AG04450 (cell line): ENCODE measurements around the gene PEX13. TPM values are rescaled to one million over a fixed set of nuclear protein-coding genes. Genes with fewer than 3 reads are reported as not detected.

Experiments used
- CTCF ChIA-PET: fragments of 300-600, 350-600 bp; formaldehyde crosslinking; extraction: SDS; loops from one replicate; lab custom pipeline; 2022; ENCODE audit warnings: antibody characterized with exemption, inconsistent platforms; lab: Charles Lee
- POLR2A ChIA-PET: fragments of 350-600 bp; formaldehyde crosslinking; extraction: SDS; loops from one replicate; lab custom pipeline; 2021; ENCODE audit warnings: antibody characterized with exemption, inconsistent platforms; lab: Yijun Ruan, JAX
- DNase-seq: peaks from one replicate; pipeline ENCODE4 v3.0.0-alpha.2; 2011; ENCODE audit warnings: low read depth, low spot score
- H3K27ac ChIP-seq: one replicate; pipeline ENCODE4 v1.5.1; 2012; ENCODE audit warnings: low read depth, low read length, control low read depth
- H3K27me3 ChIP-seq: one replicate; pipeline ENCODE4 v1.6.0; 2012; ENCODE audit warnings: low read length; ENCODE audit not compliant: control insufficient read depth, insufficient read depth
- H3K4me3 ChIP-seq: 2 replicates; pipeline ENCODE4 v1.5.1; 2011; ENCODE audit warnings: mild to moderate bottlenecking, low read depth, low read length, control low read depth
- H3K9me3 ChIP-seq: 2 replicates; pipeline ENCODE4 v1.5.1; 2012; ENCODE audit warnings: low read length; ENCODE audit not compliant: control insufficient read depth, insufficient read depth
- CTCF ChIP-seq: IDR thresholded peaks from 2 replicates; pipeline ENCODE4 v1.5.1; 2011; ENCODE audit warnings: low read depth, low read length, control low read depth, inconsistent platforms
- polyA plus RNA-seq: library from polyadenylated mRNA; depleted of rRNA; stranded (reverse); fragments of >200 nt; gene quantifications from 2 replicates; pipeline ENCODE4 v1.2.3, GENCODE V29; 2011; rRNA removed
- small RNA-seq: library from RNA; depleted of rRNA; stranded (forward); fragments of <200 nt; gene quantifications from one replicate; pipeline ENCODE3, GENCODE V24; 2012; ENCODE audit warnings: low read depth; ENCODE audit not compliant: insufficient read length

PEX13 gene
- polyA plus RNA-seq, 1 experiment: 27.8 TPM

DNA sequence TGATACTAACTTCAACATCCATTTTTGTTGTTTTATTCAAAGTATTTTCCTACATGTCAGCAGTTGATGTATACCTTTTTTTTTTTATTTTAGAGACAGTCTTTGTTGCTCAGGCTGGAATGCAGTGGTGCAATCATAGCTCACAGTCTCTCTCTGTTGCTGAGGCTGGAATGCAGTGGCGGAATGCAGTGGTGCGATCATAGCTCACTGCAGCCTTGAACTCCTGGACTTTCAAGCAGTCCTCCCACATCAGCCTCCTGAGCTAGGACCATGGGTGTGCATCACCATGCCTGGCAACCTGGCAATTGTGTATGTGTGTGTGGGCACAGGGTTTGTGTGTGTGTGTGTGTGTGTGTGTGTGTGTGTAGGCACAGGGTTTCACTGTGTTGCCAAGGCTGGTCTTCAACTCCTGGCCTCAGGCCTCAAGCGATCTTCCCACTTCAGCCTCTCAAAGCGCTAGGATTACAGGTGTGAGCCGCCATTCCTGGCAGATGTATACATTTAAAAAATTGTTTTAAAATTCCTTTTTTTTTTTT lies 72.9 kb downstream of the PEX13 start:
- H3K4me3 ChIP-seq: no peak overlapping the region
- H3K27ac ChIP-seq: no peak overlapping the region
- TF ChIP-seq CTCF: no peak
- ChIA-PET CTCF (no interaction called here), POLR2A (interaction anchor here (0.7 kb wide), 1 partner anchor 206 kb away, joined by 4 read pairs; no protein-coding TSS in a partner anchor)
- no peaks in the 10 kb centered on the region for H3K9me3 ChIP-seq
- H3K27me3 ChIP-seq: no peaks in the 10 kb centered on the region
- DNase-seq: peak; percentile 7

- Histone ChIP-seq H3K4me3 (no peak overlapping the region), H3K27me3 (no peaks in the 10 kb centered on the region), H3K9me3 (no peaks in the 10 kb centered on the region), H3K27ac (no peak overlapping the region)
- ChIA-PET POLR2A (interaction anchor here (0.6 kb wide), 1 partner anchor 51 kb away, joined by 3 read pairs; no protein-coding TSS in a partner anchor), CTCF (no interaction called here)
- DNase-seq: no peak
- TF ChIP-seq CTCF: no peak
Observed at GRCh38 chr2:61091485-61091884, 74.0 kb downstream of the PEX13 start.

- no peak overlapping the region for H3K4me3 ChIP-seq
- no peak overlapping the region for H3K27ac ChIP-seq
- H3K9me3 ChIP-seq: no peaks in the 10 kb centered on the region
- no peaks in the 10 kb centered on the region for H3K27me3 ChIP-seq
- ChIA-PET POLR2A (no interaction called here), CTCF (no interaction called here)
- TF ChIP-seq CTCF: no peak
- DNase-seq: no peak
Observed at GRCh38 chr2:61096438-61096837, 78.9 kb downstream of the PEX13 start.

- DNase-seq: no peak
- ChIA-PET CTCF (no interaction called here), POLR2A (no interaction called here)
- Histone ChIP-seq H3K27ac (no peak overlapping the region), H3K9me3 (no peaks in the 10 kb centered on the region), H3K27me3 (no peaks in the 10 kb centered on the region), H3K4me3 (no peak overlapping the region)
- TF ChIP-seq CTCF: no peak
Observed at GRCh38 chr2:61100801-61101200, 83.3 kb downstream of the PEX13 start.

Small RNA genes within 50 kb of the gene (small RNA-seq; reads per million reads assigned to genes)
- gene RNA5SP95: not detected

Other genes with a start within 250 kb of the PEX13 start
- 3.2 and 3.3 TPM in 2 replicates for gene REL, start 136.1 kb upstream of the PEX13 start, polyA plus RNA-seq
- 8.0 and 10.2 TPM in 2 replicates for gene PUS10, start 535 bp downstream of the PEX13 start, polyA plus RNA-seq
- gene SANBR, start 48.2 kb downstream of the PEX13 start, polyA plus RNA-seq: 7.9 and 10.8 TPM in 2 replicates
- 15.3 and 21.7 TPM in 2 replicates for gene C2orf74, start 144.5 kb downstream of the PEX13 start, polyA plus RNA-seq